Left lobe of liver (tissue), 1 donor: ENCODE data around the gene WBP2. TPM values are rescaled to one million over a fixed set of nuclear protein-coding genes. Genes with fewer than 3 reads are reported as not detected.

ENCODE experiments used
- total RNA-seq: library from RNA; stranded (reverse); gene quantifications from one replicate; pipeline ENCODE4 v1.2.1, GENCODE V29; 2021
- donor health status: DM: no; HTN: yes; CAD: no.

The WBP2 gene
- total RNA-seq, 1 donor from 2014 or later: 68.3 TPM

Other genes with a start within 250 kb of the WBP2 start
- gene SMIM5, start 221.9 kb downstream of the WBP2 start, total RNA-seq: 0.13 TPM
- 26.0 TPM for gene RECQL5, start 188.2 kb downstream of the WBP2 start, total RNA-seq
- 31.6 TPM for gene SAP30BP, start 188.0 kb downstream of the WBP2 start, total RNA-seq
- 2.6 TPM for gene ITGB4, start 133.9 kb downstream of the WBP2 start, total RNA-seq
- 90.9 TPM for gene GALK1, start 90.1 kb downstream of the WBP2 start, total RNA-seq
- 7.0 TPM for gene UNK, start 70.5 kb downstream of the WBP2 start, total RNA-seq
- 10.8 TPM for gene UNC13D, start 10.9 kb downstream of the WBP2 start, total RNA-seq
- 24.3 TPM for gene TRIM47, start 23.2 kb upstream of the WBP2 start, total RNA-seq
- 9.8 TPM for gene TRIM65, start 41.6 kb upstream of the WBP2 start, total RNA-seq
- gene MRPL38, start 49.5 kb upstream of the WBP2 start, total RNA-seq: 82.4 TPM
- 3.4 TPM for gene FBF1, start 85.7 kb upstream of the WBP2 start, total RNA-seq
- 199 TPM for gene ACOX1, start 123.8 kb upstream of the WBP2 start, total RNA-seq
- gene TEN1, start 123.9 kb upstream of the WBP2 start, total RNA-seq: 14.1 TPM
- gene CDK3, start 145.5 kb upstream of the WBP2 start, total RNA-seq: 3.6 TPM
- 0.53 TPM for gene EVPL, start 172.0 kb upstream of the WBP2 start, total RNA-seq
- gene SRP68, start 217.2 kb upstream of the WBP2 start, total RNA-seq: 30.8 TPM
- not detected for gene GALR2, start 219.4 kb upstream of the WBP2 start, total RNA-seq
- gene ZACN, start 223.8 kb upstream of the WBP2 start, total RNA-seq: not detected
- gene EXOC7, start 248.5 kb upstream of the WBP2 start, total RNA-seq: 51.3 TPM